Peyer's patch (tissue), 4 donors: ENCODE results near the gene SH3RF1.

Experiments used
- CTCF ChIP-seq, 6 experiments: fragments of 450-650 bp in 4 of 6; fragments of 200-600 bp in 2 of 6; sonication (generic) in 1 of 6; IDR thresholded peaks; one replicate each; pipeline ENCODE4 v1.5.1; 2017 to 2019; ENCODE audit warnings: antibody characterized with exemption in 6 of 6, mild to moderate bottlenecking in 3 of 6, moderate library complexity in 1 of 6
- POLR2A ChIP-seq, 2 donors: fragments of 450-650 bp; IDR thresholded peaks; one replicate each; pipeline ENCODE4 v1.5.1; 2017; ENCODE audit warnings: antibody characterized with exemption in 2 of 2, mild to moderate bottlenecking in 2 of 2, moderate library complexity in 2 of 2

DNA sequence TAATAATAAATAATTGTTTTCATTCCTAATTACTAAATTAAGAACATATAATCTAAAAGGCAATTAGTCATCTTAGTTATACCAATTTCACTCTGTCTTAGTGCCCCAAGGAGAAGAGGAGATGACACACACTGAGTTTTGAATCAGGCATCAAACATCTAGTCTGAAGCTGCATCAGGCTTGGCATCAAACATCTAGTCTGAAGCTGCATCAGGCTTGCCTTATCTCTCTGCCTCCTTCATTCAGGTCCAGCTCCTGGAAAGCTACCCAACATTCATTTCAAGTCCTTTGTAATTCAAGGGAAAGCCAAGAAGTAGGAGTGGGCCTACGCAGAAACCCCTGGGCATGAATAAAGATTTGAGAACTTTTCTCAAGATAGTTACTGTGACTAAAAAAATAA lies 62.2 kb downstream of the SH3RF1 start:
- TF ChIP-seq POLR2A (IDR thresholded peaks at IDR 0.05) (no peak), CTCF (IDR thresholded peaks at IDR 0.05) (no peak)
